ENCODE results near the gene NOP9.
A peak's percentile ranks its signal among the peaks of the same experiment; 100 is the strongest.
"Not testable (repeated sequence)": the region's sequence is repeated elsewhere in the genome, so short reads cannot be mapped to it uniquely, and the experiment has no call there.

The NOP9 gene

DNA sequence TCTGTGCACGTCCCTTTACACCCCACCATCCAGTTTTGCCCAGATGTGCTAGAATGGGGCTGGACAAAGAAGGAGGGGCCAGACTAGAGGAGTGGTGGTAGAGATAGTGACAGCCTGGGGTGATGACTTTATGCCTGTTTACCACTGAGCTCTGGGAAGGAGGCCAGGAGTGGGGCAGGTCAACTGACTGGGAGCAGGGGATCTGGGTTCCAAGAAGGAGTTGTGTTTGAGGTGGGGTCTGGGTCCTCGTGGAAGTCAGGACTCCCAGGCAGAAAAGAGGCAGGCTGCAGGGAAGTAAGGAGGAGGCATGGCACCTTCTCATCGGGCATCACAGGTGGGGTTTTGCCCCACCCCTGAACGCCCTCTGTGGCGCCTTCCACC, 10.6 kb downstream of the NOP9 start:
- no peak for DNase-seq (ENCODE audit: low spot score)

DNA sequence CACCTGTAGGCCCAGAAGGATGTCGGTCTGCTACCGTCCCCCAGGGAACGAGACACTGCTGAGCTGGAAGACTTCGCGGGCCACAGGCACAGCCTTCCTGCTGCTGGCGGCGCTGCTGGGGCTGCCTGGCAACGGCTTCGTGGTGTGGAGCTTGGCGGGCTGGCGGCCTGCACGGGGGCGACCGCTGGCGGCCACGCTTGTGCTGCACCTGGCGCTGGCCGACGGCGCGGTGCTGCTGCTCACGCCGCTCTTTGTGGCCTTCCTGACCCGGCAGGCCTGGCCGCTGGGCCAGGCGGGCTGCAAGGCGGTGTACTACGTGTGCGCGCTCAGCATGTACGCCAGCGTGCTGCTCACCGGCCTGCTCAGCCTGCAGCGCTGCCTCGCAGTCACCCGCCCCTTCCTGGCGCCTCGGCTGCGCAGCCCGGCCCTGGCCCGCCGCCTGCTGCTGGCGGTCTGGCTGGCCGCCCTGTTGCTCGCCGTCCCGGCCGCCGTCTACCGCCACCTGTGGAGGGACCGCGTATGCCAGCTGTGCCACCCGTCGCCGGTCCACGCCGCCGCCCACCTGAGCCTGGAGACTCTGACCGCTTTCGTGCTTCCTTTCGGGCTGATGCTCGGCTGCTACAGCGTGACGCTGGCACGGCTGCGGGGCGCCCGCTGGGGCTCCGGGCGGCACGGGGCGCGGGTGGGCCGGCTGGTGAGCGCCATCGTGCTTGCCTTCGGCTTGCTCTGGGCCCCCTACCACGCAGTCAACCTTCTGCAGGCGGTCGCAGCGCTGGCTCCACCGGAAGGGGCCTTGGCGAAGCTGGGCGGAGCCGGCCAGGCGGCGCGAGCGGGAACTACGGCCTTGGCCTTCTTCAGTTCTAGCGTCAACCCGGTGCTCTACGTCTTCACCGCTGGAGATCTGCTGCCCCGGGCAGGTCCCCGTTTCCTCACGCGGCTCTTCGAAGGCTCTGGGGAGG, 11.3 kb downstream of the NOP9 start, which contains the start of gene LTB4R:
TSS of gene LTB4R (plus strand) at position 857 of the 959 bp plus-strand sequence. CDS start 4,150 bp downstream, outside the sequence.
- peak; percentile 79 for DNase-seq (ENCODE audit: low spot score)

- no peak for DNase-seq (ENCODE audit: low spot score)
Observed at GRCh38 chr14:24311837-24312615, 12.4 kb downstream of the NOP9 start.

GRCh38 chr14:24312736-24313507, 13.3 kb downstream of the NOP9 start:
- DNase-seq (ENCODE audit: low spot score) = no peak

GRCh38 chr14:24313913-24314312, 14.3 kb downstream of the NOP9 start:
- DNase-seq (ENCODE audit: low spot score) = no peak

GRCh38 chr14:24314377-24315193, 14.9 kb downstream of the NOP9 start:
- no peak for DNase-seq (ENCODE audit: low spot score)

DNA sequence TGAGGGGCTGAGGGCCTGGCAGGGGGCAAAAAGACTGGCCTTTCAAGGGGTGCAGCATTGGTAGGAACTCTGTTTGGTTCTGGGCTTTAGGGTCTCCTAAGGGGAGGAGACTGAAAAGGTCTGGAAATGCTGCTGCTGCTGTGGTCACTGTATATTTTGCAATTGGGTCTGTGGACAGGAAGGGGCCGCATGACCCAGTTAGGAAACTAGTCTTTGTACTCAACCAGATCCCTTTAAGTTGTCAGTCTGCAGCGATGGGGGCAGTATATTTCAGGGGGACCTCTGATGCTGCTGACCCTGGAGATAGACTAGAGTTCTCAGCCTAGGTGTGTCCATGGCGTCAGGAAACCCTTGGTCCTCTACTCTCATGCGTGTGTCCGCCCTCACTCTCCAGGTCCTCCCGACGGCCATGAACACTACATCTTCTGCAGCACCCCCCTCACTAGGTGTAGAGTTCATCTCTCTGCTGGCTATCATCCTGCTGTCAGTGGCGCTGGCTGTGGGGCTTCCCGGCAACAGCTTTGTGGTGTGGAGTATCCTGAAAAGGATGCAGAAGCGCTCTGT, 15.7 kb downstream of the NOP9 start:
- no peak for DNase-seq (ENCODE audit: low spot score)

DNA sequence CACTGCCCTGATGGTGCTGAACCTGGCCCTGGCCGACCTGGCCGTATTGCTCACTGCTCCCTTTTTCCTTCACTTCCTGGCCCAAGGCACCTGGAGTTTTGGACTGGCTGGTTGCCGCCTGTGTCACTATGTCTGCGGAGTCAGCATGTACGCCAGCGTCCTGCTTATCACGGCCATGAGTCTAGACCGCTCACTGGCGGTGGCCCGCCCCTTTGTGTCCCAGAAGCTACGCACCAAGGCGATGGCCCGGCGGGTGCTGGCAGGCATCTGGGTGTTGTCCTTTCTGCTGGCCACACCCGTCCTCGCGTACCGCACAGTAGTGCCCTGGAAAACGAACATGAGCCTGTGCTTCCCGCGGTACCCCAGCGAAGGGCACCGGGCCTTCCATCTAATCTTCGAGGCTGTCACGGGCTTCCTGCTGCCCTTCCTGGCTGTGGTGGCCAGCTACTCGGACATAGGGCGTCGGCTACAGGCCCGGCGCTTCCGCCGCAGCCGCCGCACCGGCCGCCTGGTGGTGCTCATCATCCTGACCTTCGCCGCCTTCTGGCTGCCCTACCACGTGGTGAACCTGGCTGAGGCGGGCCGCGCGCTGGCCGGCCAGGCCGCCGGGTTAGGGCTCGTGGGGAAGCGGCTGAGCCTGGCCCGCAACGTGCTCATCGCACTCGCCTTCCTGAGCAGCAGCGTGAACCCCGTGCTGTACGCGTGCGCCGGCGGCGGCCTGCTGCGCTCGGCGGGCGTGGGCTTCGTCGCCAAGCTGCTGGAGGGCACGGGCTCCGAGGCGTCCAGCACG, 16.4 kb downstream of the NOP9 start:
- peak; percentile 38 for DNase-seq (ENCODE audit: low spot score)

- no peak for DNase-seq (ENCODE audit: low spot score)
Observed at GRCh38 chr14:24316597-24316950, 16.9 kb downstream of the NOP9 start.

DNA sequence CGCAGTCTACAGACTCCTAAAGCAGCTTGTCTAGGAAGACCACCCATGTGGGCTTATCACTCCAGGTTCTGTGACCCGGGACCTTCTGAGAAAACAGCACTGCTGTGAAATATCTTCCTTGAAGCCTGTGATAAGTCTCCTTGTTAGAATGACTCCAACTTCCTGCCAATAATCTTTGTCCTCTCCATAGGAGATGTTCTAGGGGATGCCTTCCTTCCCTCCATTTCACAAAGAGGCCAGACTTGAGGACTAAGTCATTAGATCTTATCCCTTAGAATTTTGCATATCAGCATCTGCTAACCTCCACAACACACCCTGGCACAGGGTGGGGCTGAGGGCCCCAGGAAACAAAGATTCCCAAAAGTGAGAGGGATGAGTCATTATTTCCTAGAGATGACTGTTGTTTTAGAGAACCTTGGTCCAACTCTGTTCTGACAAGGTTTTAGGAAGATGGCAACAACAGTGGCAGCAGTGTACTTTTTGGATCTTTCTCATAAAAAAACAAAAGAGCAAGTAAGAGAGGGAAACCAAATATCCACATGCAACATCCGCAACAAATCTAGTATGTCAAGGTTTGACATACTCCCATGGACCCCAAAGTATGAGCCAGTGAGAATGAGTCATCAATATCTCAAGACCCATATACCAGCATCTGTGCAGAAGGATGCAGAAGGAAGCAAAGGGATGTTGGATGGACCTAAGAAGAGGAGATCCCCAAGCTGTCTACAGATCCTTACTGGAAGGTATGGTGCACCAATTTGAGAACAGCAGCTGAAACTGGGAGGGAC, 17.7 kb downstream of the NOP9 start:
- DNase-seq (ENCODE audit: low spot score) = peak; percentile 42

DNA sequence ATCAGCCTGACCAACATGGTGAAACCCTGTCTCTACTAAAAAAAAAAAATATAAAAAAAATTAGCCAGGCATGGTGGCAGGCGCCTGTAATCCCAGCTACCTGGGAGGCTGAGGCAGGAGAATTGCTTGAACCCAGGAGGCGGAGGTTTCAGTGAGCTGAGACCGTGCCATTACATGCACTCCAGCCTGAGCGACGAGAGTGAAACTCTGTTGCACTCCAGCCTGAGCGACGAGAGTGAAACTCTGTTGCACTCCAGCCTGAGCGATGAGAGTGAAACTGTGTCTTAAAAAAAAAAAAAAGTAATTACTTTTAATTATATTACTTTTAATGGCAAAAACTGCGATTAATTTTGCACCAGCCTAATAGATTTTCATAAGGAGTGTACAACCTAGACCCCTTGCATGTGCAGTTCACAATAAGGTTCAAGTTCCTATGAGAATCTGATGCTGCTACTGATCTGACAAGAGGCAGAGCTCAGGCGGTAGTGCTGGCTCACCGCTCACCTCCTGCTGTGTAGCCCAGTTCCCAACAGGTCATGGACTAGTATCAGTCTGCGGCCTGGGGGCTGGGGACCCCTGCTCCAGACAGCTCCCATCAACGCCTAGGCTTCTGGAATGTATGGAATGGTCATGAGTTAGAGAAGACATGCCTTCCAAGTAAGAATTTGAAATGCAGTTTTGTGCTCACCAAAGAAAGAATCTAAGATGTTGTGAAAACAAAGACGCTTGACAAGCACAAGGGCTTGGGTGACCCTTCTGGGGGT, 21.7 kb downstream of the NOP9 start:
- no peak for DNase-seq (ENCODE audit: low spot score)

GRCh38 chr14:24322672-24323071, 23.0 kb downstream of the NOP9 start:
- DNase-seq (ENCODE audit: low spot score) = no peak

DNA sequence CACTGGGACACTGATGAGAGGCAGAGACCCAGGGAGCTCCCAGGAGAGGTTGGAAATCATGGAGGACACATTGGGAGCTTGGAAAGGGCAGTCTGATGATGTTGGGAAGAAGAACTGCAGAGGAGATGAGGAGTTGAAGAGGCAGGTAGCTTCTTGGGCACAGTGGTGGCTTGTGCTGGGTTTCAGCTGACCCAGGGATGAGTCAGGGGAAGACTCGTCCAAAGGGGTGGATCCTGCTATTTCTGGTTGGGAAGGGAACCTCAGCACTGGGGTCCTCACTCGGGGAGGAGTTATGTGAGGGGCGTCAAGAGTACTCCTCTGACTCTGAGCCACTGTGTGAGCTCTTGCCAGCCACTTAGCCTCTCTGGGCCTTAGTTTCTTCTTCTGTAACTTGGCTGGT, 23.7 kb downstream of the NOP9 start:
- DNase-seq (ENCODE audit: low spot score) = no peak

GRCh38 chr14:24324024-24324423, 24.4 kb downstream of the NOP9 start:
- DNase-seq (ENCODE audit: low spot score) = no peak

DNA sequence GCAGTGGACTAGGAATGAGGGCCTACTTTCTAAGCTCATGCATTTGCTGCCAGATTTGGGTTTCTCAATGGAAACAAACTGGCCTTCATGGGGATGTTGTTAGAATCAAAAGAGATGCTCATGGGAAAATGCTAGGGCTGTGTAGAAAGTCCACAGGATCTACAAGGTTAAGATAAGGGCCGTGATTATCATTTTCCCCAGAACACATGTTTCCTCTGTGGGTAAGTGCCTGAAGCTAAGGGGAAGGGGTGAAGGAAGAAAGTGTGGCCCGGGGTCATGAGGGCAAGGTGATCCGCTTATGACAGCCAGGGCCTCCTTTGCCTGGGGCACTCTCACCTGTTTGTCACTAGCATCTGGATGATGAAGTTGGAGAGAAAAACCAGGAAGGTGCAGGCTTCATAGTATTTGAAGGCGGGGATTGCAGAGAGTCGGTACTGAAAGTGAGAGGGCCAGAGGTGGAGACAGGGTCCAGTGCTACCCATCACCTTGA, 25.4 kb downstream of the NOP9 start:
- DNase-seq (ENCODE audit: low spot score) = no peak

DNA sequence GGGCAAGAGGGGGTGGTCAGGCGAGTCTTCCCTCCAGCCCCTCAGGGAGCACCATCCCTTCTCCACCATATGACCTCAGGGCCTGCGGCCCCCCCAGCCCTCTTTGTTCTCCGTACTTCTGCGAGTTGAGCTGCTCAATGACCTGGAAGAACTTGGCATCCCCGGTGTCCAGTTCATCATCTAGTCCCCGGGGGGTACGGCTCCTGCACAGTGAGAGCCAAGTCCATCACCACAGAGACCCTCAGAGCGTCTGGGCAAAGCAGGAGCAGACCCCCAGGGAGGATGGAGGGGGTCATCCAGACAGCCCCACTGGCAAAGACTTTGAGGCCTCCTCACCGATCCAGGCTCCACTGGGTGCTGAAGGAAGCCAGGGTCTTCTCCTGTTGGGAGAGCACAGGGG, 26.3 kb downstream of the NOP9 start:
- DNase-seq (ENCODE audit: low spot score) = no peak

- DNase-seq (ENCODE audit: low spot score) = no peak
Observed at GRCh38 chr14:24327303-24327702, 27.7 kb downstream of the NOP9 start.

DNA sequence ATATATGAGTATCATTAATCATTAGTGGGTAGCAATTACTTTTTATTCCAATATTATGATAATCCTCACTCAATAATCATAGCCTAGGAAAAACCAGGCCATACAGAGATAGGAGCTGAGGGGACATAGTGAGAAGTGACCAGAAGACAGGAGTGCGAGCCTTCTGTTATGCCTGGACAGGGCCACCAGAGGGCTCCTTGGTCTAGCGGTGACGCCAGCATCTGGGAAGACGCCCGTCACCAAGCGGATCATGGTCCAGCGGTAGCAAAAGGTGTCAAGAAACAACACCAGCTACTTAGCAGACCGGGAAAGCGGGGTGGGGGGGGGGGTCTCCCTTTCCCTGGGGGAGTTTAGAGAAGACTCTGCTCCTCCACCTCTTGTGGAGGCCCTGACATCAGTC, 28.3 kb downstream of the NOP9 start:
- DNase-seq (ENCODE audit: low spot score) = not testable (repeated sequence)

All from hepatic stellate cell (primary cell).